ENCODE data around the gene ALX4.

- TF ChIP-seq CTCF (conservative IDR thresholded peaks at IDR 0.05; ENCODE audit: low read length), result no peak
- no peak for TF ChIP-seq EZH2phosphoT487 (IDR thresholded peaks at IDR 0.05; ENCODE audit: borderline replicate concordance, low read depth, low read length)
Observed at GRCh38 chr11:44267006-44267749, 42.8 kb downstream of the ALX4 start.

All from OCI-LY7 (cell line).